Naive thymus-derived CD4-positive, alpha-beta T cell (primary cell): Measurements from ENCODE around the gene CLIP4. TPM values are rescaled to one million over a fixed set of nuclear protein-coding genes. Genes with fewer than 3 reads are reported as not detected.

Experiments used
- ATAC-seq: fragments of 150-1000 bp; cut with Tn5 transposase; 2 replicates; pipeline ENCODE4 v1.10.0; 2021; ENCODE audit warnings: mild to moderate bottlenecking, moderate library complexity
- CTCF ChIA-PET: fragments of 350-600 bp; sonication (Branson Sonifier 250); formaldehyde crosslinking; loops from one replicate; lab custom pipeline; 2021; ENCODE audit warnings: antibody characterized with exemption; lab: Charles Lee
- POLR2A ChIA-PET: fragments of 350-600 bp; sonication (Branson Sonifier 250); formaldehyde crosslinking; loops from one replicate; lab custom pipeline; 2021; ENCODE audit warnings: antibody characterized with exemption, inconsistent platforms; lab: Charles Lee
- DNase-seq, 9 donors: peaks; one replicate each; pipeline versions ENCODE4 v3.0.0 to v3.0.0-alpha.2; 2020 to 2022; ENCODE audit warnings: mixed read lengths in 1 of 9
- H3K27ac ChIP-seq: one replicate; pipeline ENCODE4 v1.7.0; 2013; ENCODE audit warnings: mild to moderate bottlenecking, low read depth, low read length, moderate library complexity
- H3K27me3 ChIP-seq, 2 donors: one replicate each; pipeline ENCODE4 v1.7.0; 2013; ENCODE audit warnings: low read length in 2 of 2, mild to moderate bottlenecking in 2 of 2, moderate library complexity in 2 of 2; ENCODE audit not compliant: control insufficient read depth in 2 of 2, insufficient read depth in 2 of 2
- H3K36me3 ChIP-seq, 3 experiments: 1 replicate in 2 of 3; 2 replicates in 1 of 3; pipeline ENCODE4 v1.7.0; 2013; ENCODE audit warnings: low read length in 3 of 3, mild to moderate bottlenecking in 3 of 3, moderate library complexity in 1 of 3; ENCODE audit not compliant: insufficient read depth in 3 of 3, control insufficient read depth in 2 of 3
- H3K4me1 ChIP-seq, 2 donors: one replicate each; pipeline ENCODE4 v1.7.0; 2013; ENCODE audit warnings: low read length in 2 of 2, mild to moderate bottlenecking in 2 of 2, moderate library complexity in 1 of 2; ENCODE audit not compliant: control insufficient read depth in 2 of 2, insufficient read depth in 2 of 2
- H3K4me3 ChIP-seq: 2 replicates; pipeline ENCODE4 v1.7.0; 2013; ENCODE audit warnings: mild to moderate bottlenecking, low read length
- H3K9me3 ChIP-seq, 3 experiments: 1 replicate in 2 of 3; 2 replicates in 1 of 3; pipeline ENCODE4 v1.7.0; 2013; ENCODE audit warnings: low read length in 3 of 3; ENCODE audit not compliant: control insufficient read depth in 2 of 3
- H3K27ac Mint-ChIP-seq, 9 donors: one replicate each; pipeline ENCODE4 v1.8.0; 2020 to 2022; ENCODE audit warnings: mixed read lengths in 9 of 9, mild to moderate bottlenecking in 8 of 9, moderate library complexity in 5 of 9, inconsistent platforms in 2 of 9
- H3K27me3 Mint-ChIP-seq, 5 donors: one replicate each; pipeline ENCODE4 v1.8.0; 2021 to 2022; ENCODE audit warnings: mixed read lengths in 5 of 5, mild to moderate bottlenecking in 1 of 5
- H3K36me3 Mint-ChIP-seq, 5 donors: one replicate each; pipeline ENCODE4 v1.8.0; 2020 to 2022; ENCODE audit warnings: mixed read lengths in 5 of 5, mild to moderate bottlenecking in 3 of 5, inconsistent platforms in 1 of 5
- H3K4me1 Mint-ChIP-seq, 7 donors: one replicate each; pipeline ENCODE4 v1.8.0; 2020 to 2022; ENCODE audit warnings: mixed read lengths in 7 of 7, mild to moderate bottlenecking in 3 of 7, inconsistent platforms in 1 of 7
- H3K4me3 Mint-ChIP-seq, 10 donors: one replicate each; pipeline ENCODE4 v1.8.0; 2020 to 2022; ENCODE audit warnings: mild to moderate bottlenecking in 10 of 10, mixed read lengths in 10 of 10, moderate library complexity in 6 of 10, inconsistent platforms in 2 of 10
- H3K9me3 Mint-ChIP-seq, 11 donors: one replicate each; pipeline ENCODE4 v1.8.0; 2020 to 2022; ENCODE audit warnings: mixed read lengths in 11 of 11, mild to moderate bottlenecking in 4 of 11, inconsistent platforms in 1 of 11, moderate library complexity in 1 of 11
- intact Hi-C, 2 donors: fragments of 100-400 bp; cut with micrococcal nuclease; formaldehyde crosslinking; loops; one replicate each; pipeline ENCODE4 v1.15.1; 2023
- polyA plus RNA-seq, 2 donors: library from polyadenylated mRNA; unstranded; fragments of 300-500 nt; fragmentation: Illumina TruSeq; gene quantifications; one replicate each; pipeline ENCODE4 v1.2.3, GENCODE V29; 2021
- total RNA-seq, 6 experiments: library from RNA in 5 of 6; stranded (reverse) in 5 of 6; gene quantifications; 1 replicate in 5 of 6; 2 replicates in 1 of 6; pipeline ENCODE4 v1.2.3 and lab custom pipeline; 2021 to 2026

CLIP4 gene
- total and polyA plus RNA-seq, 7 experiments from 2014 or later: 17.2 to 57.7 (median 45.1) TPM

DNA sequence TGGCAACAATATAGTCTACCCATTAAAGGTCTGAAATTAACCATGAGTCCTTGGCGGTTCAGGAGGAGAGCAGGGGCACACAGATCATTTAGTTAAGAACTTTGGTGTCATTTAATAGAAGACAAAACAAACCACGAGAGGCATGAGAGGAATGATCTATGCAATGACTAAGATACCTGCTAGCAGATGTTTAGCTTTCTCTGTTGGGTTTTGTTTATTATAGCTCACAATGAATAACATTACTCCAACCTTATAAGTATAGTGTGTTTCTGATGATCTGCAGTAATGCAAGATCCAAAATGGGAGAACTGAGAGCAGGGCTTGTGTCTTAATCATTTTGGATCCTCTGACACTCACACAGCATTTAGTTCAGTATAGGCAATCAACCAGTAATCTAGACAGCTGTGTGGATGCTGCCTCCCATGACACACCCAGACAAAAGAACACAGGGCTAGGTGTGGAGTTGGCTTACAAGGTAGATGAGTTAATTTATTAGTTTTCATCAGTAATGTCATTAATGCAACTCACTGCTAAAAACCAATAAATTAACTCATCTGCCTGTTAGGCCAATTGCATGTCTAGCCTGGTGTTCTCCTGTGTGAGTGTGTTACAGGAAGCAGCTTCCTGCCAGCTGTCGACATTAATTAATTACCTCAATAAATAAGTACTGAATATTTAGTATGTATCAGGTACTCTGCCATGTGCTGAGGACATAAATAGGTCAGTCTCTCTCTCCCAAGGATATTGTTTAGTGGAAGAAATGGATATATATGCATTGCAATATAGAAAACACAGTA lies 92.3 kb downstream of the CLIP4 start:
- Mint-ChIP-seq H3K27ac (peak overlapping the region in 1 of 9 donors; percentile 30), H3K4me1 (peaks cover 0 to 1% (median 0%) of the 10 kb centered on the region in 7 donors), H3K27me3 (no peaks in the 10 kb centered on the region), H3K36me3 (peaks cover 0 to 31% (median 7%) of the 10 kb centered on the region in 5 donors), H3K4me3 (no peak overlapping the region), H3K9me3 (no peaks in the 10 kb centered on the region)
- CTCF ChIA-PET: no interaction called here
- H3K27me3 ChIP-seq: no peaks in the 10 kb centered on the region
- H3K27ac ChIP-seq: no peak overlapping the region
- intact Hi-C loops: no loop called here
- no peaks in the 10 kb centered on the region for H3K36me3 ChIP-seq
- ATAC-seq: no peak
- no peak for DNase-seq
- POLR2A ChIA-PET: no interaction called here
- H3K9me3 ChIP-seq: no peaks in the 10 kb centered on the region
- no peaks in the 10 kb centered on the region for H3K4me1 ChIP-seq
- H3K4me3 ChIP-seq: no peak overlapping the region

DNA sequence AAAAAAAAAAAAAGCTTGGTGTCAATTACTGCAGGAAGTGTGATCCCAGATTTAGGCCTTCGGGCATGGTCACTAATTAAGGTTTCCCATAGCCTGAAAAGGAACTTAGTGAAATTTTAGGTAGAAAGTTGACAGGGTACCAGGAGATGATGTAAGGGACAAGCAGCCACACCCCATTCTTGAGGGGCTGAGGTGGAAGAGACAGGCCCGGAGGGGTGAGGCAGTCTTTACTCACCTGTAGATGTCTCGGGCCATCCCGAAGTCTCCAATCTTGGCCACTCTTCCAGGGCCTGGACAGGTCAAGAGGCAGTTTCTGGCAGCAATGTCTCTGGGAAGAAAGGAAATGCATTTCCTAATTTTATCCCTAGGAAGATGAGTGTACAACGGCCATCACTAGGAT lies 94.3 kb downstream of the CLIP4 start:
- no peak for ATAC-seq
- ChIA-PET POLR2A (interaction anchor here (0.7 kb wide), 1 partner anchor 15 kb away, joined by 3 read pairs; no protein-coding TSS in a partner anchor), CTCF (no interaction called here)
- Histone ChIP-seq H3K27ac (no peak overlapping the region), H3K4me1 (no peaks in the 10 kb centered on the region), H3K9me3 (no peaks in the 10 kb centered on the region), H3K27me3 (no peaks in the 10 kb centered on the region), H3K36me3 (no peaks in the 10 kb centered on the region), H3K4me3 (no peak overlapping the region)
- no peak for DNase-seq
- Mint-ChIP-seq H3K9me3 (no peaks in the 10 kb centered on the region), H3K4me1 (peaks cover 0 to 5% (median 0%) of the 10 kb centered on the region in 7 donors), H3K36me3 (peaks cover 0 to 22% (median 7%) of the 10 kb centered on the region in 5 donors), H3K4me3 (no peak overlapping the region), H3K27ac (no peak overlapping the region), H3K27me3 (no peaks in the 10 kb centered on the region)
- intact Hi-C loops: no loop called here

DNA sequence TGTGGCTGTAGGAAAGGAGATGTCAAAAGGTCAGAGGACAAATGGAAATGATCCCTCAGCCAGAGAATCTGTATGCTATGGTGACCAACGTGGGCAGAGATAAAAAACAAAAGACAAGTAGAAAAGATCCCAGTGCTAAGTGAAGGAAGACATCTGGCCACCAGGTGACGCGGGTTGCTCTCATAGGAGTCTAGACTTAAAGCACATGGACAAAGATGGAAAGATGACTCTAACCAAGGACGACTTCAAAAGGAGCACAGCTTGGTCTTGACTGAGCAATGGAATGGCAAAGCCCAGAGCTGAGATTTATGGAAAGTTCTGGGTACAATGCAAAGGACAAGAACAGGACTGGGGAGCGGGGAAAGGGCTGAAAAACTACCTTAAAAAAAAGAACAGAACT lies 96.8 kb downstream of the CLIP4 start:
- H3K9me3 ChIP-seq: no peaks in the 10 kb centered on the region
- peaks cover 0 to 5% (median 0%) of the 10 kb centered on the region in 7 donors for H3K4me1 Mint-ChIP-seq
- H3K36me3 ChIP-seq: no peaks in the 10 kb centered on the region
- CTCF ChIA-PET: no interaction called here
- no peak overlapping the region for H3K4me3 Mint-ChIP-seq
- H3K36me3 Mint-ChIP-seq: peaks cover 0 to 17% (median 6%) of the 10 kb centered on the region in 5 donors
- no peaks in the 10 kb centered on the region for H3K27me3 Mint-ChIP-seq
- intact Hi-C loops: no loop called here
- ATAC-seq (no peak), DNase-seq (no peak)
- no peak overlapping the region for H3K27ac Mint-ChIP-seq
- no peak overlapping the region for H3K4me3 ChIP-seq
- no peaks in the 10 kb centered on the region for H3K4me1 ChIP-seq
- H3K27me3 ChIP-seq: no peaks in the 10 kb centered on the region
- H3K9me3 Mint-ChIP-seq: no peaks in the 10 kb centered on the region
- POLR2A ChIA-PET: no interaction called here
- no peak overlapping the region for H3K27ac ChIP-seq

DNA sequence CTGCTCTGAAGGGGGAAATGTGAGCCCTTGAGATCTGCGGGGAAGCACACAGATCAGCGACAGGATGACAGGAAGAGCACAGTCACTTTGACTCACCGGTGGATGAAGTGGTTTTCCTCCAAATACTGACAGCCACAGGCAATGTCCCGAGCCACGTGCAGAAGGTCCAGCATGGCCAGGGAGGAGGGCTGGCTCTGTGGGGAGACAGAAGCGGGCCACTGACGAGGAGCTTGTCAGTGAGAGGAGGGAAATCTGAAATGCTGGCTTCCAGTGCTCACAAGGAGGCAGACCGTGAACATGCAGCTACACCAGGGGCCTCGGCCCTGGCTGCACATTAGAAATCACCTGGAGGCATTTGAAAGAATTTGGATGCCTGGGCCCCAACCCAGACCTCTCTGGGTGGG lies 98.7 kb downstream of the CLIP4 start:
- Mint-ChIP-seq H3K4me3 (no peak overlapping the region), H3K27me3 (no peaks in the 10 kb centered on the region), H3K9me3 (no peaks in the 10 kb centered on the region), H3K4me1 (peaks cover 0 to 5% (median 0%) of the 10 kb centered on the region in 7 donors), H3K27ac (no peak overlapping the region), H3K36me3 (peaks cover 0 to 4% (median 0%) of the 10 kb centered on the region in 5 donors)
- no peak overlapping the region for H3K27ac ChIP-seq
- no peaks in the 10 kb centered on the region for H3K36me3 ChIP-seq
- no peak overlapping the region for H3K4me3 ChIP-seq
- ChIA-PET CTCF (no interaction called here), POLR2A (no interaction called here)
- no peaks in the 10 kb centered on the region for H3K4me1 ChIP-seq
- H3K27me3 ChIP-seq: no peaks in the 10 kb centered on the region
- intact Hi-C loops: no loop called here
- H3K9me3 ChIP-seq: no peaks in the 10 kb centered on the region
- ATAC-seq (no peak), DNase-seq (no peak)

DNA sequence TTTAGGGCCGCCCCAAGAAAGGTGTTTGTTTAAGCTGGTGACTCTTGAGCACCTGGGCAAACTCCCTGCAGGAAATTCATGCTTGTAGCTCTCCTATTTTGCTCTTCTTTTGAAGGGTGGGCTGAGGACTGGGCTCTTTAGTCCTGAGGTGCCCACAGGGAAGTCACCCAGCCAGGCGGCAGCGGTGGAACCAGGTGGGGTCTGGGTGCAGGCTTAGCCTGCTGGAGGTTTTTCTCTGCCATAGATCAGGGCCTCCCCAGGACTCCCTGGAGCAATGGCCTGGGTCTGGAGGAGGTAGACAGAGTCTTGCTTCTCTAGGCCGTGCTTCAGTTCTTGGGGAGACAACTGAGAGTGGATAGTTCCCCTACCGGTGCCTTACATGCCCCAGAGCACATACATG lies 99.9 kb downstream of the CLIP4 start:
- no peaks in the 10 kb centered on the region for H3K36me3 ChIP-seq
- H3K9me3 ChIP-seq: no peaks in the 10 kb centered on the region
- Mint-ChIP-seq H3K4me3 (no peak overlapping the region), H3K4me1 (peaks cover 0 to 5% (median 0%) of the 10 kb centered on the region in 7 donors), H3K9me3 (no peaks in the 10 kb centered on the region), H3K27me3 (no peaks in the 10 kb centered on the region), H3K27ac (peak overlapping the region in 1 of 9 donors; percentile 6), H3K36me3 (peaks cover 0 to 5% (median 0%) of the 10 kb centered on the region in 5 donors)
- POLR2A ChIA-PET: no interaction called here
- no peaks in the 10 kb centered on the region for H3K4me1 ChIP-seq
- DNase-seq (no peak), ATAC-seq (no peak)
- H3K4me3 ChIP-seq: no peak overlapping the region
- H3K27ac ChIP-seq: no peak overlapping the region
- intact Hi-C loops: no loop called here
- no peaks in the 10 kb centered on the region for H3K27me3 ChIP-seq
- CTCF ChIA-PET: no interaction called here

DNA sequence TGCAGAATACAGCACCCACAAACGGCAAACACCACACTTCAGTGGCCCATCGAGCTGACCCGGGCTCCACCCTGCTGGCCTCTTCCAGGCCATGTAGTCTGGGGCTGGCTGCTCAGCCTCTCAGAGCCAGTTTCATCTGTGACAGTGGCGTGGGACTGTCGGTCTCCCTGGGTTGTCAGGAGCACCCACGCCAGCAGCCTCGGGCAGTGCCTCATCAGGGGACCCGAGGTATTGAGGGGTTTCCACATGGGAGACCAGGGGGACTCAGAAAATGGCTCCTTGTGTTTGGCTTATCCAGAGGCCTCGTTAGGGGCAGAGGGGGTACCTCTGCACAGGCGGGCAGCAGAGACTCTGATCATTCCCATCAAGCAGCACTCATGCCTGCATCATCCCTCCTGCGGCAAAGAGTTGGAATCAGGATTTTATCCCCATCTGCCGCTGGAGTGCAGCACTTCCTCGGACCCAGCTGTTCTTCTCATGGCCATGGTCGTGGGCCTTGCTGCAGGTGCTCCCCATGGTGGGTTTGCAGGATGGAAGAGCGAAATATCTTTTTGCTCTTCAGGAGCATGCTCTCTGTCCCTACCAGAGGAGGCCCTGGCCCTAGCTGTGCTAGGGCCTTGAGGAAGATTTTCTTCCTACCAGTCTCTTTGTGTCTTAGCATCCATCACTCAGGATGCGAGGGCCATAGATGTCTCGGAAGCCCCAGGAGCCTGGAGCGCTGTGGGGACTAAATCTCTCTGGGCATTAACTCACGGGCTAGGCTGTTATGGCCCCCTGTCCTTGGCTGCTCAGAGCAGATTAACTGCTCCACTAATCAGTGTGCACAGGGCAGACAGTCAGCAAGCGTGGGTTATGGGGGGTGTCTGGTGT lies 100.8 kb downstream of the CLIP4 start:
- ChIA-PET CTCF (interaction anchor here (0.6 kb wide), 1 partner anchor 626 kb away, joined by 3 read pairs; no protein-coding TSS in a partner anchor), POLR2A (no interaction called here)
- Mint-ChIP-seq H3K27me3 (no peaks in the 10 kb centered on the region), H3K9me3 (no peaks in the 10 kb centered on the region), H3K36me3 (peaks cover 0 to 10% (median 0%) of the 10 kb centered on the region in 5 donors), H3K27ac (no peak overlapping the region), H3K4me3 (no peak overlapping the region), H3K4me1 (peaks cover 0 to 5% (median 0%) of the 10 kb centered on the region in 7 donors)
- H3K27me3 ChIP-seq: no peaks in the 10 kb centered on the region
- no peak overlapping the region for H3K27ac ChIP-seq
- no peak for DNase-seq
- no peak for ATAC-seq
- no peaks in the 10 kb centered on the region for H3K36me3 ChIP-seq
- no peak overlapping the region for H3K4me3 ChIP-seq
- no peaks in the 10 kb centered on the region for H3K4me1 ChIP-seq
- intact Hi-C loops: no loop called here
- H3K9me3 ChIP-seq: no peaks in the 10 kb centered on the region
